NCI-H187 (cell line): ENCODE data around the gene DGKD.

Source experiments
- DNase-seq, 2 experiments: peaks; one replicate each; lab custom pipeline; 2025; lab: John Stamatoyannopoulos, UW

Gene DGKD

GRCh38 chr2:233501198-233502076 lies 147.1 kb downstream of the DGKD start:
- no peak for DNase-seq

GRCh38 chr2:233503481-233503880 lies 149.2 kb downstream of the DGKD start:
- DNase-seq = no peak

GRCh38 chr2:233503947-233504637 lies 149.8 kb downstream of the DGKD start:
- DNase-seq = no peak

GRCh38 chr2:233513953-233514655 lies 159.8 kb downstream of the DGKD start:
- no peak for DNase-seq

GRCh38 chr2:233519787-233520611 lies 165.7 kb downstream of the DGKD start:
- DNase-seq = no peak
